ENCODE measurements around the gene CGNL1. TPM values are rescaled to one million over a fixed set of nuclear protein-coding genes. Genes with fewer than 3 reads are reported as not detected.

CGNL1 gene
- total and polyA plus RNA-seq, 10 of the 15 experiments (the other 5 are each of a cell fraction or from before 2014, with no cell fraction given): under 0.01 to 0.27 (median 0.04) TPM; not detected in 3

DNA sequence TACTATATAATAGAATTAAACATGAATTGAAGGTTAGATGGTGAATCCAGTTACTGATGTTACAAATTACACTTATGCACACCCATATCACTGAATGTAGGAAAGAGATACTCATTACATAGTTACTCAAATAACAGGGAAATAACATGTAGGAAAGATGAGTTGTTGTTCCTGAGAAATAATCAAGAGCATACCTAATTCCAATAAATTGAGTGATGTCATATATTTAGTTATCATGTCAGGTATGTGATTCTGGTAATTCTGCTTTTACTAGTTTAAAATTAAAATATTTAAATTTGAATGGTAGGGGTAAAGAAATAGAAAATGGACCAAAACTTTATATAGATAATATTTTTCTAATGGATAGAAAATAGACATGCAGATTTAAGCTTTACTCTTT is 112.8 kb downstream of the CGNL1 start:
- FAIRE-seq (no peak), DNase-seq (ENCODE audit: low read depth, low spot score) (no peak), ATAC-seq (no peak)
- no peak overlapping the region for H3K4me2 ChIP-seq (ENCODE audit: control insufficient read depth, insufficient read depth)
- TF ChIP-seq PML (IDR thresholded peaks at IDR 0.05; ENCODE audit: low read length): no peak
- no peak for TF ChIP-seq CREM (IDR thresholded peaks at IDR 0.05; ENCODE audit: low read depth)
- TF ChIP-seq, protein P1, sequence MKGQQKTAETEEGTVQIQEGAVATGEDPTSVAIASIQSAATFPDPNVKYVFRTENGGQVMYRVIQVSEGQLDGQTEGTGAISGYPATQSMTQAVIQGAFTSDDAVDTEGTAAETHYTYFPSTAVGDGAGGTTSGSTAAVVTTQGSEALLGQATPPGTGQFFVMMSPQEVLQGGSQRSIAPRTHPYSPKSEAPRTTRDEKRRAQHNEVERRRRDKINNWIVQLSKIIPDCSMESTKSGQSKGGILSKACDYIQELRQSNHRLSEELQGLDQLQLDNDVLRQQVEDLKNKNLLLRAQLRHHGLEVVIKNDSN (IDR thresholded peaks at IDR 0.05; ENCODE audit: borderline replicate concordance, extremely low read length, insufficient read depth, low read depth, low read length): no peak
- TF ChIP-seq, protein P2, sequence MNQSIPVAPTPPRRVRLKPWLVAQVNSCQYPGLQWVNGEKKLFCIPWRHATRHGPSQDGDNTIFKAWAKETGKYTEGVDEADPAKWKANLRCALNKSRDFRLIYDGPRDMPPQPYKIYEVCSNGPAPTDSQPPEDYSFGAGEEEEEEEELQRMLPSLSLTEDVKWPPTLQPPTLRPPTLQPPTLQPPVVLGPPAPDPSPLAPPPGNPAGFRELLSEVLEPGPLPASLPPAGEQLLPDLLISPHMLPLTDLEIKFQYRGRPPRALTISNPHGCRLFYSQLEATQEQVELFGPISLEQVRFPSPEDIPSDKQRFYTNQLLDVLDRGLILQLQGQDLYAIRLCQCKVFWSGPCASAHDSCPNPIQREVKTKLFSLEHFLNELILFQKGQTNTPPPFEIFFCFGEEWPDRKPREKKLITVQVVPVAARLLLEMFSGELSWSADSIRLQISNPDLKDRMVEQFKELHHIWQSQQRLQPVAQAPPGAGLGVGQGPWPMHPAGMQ (IDR thresholded peaks at IDR 0.05; ENCODE audit: borderline replicate concordance): no peak
- TF ChIP-seq MTA2 (IDR thresholded peaks at IDR 0.05; ENCODE audit: low read depth): no peak
- TF ChIP-seq EP300 (IDR thresholded peaks at IDR 0.05; ENCODE audit: borderline replicate concordance in 1 of 2, control insufficient read depth in 1 of 2, low read depth in 2 of 2, low read length in 2 of 2): no peak
- TF ChIP-seq ZNF274 (IDR thresholded peaks at IDR 0.05; ENCODE audit: insufficient read depth, insufficient read length): no peak
- TF ChIP-seq TARDBP (IDR thresholded peaks at IDR 0.05; ENCODE audit: borderline replicate concordance): no peak
- no peak for TF ChIP-seq HCFC1 (IDR thresholded peaks at IDR 0.05; ENCODE audit: low read length)
- TF ChIP-seq CEBPZ (IDR thresholded peaks at IDR 0.05; ENCODE audit: low read depth, low read length): no peak
- no peak for TF ChIP-seq TCF3 (IDR thresholded peaks at IDR 0.05; ENCODE audit: borderline replicate concordance, insufficient read depth, low read depth, low read length)
- no peak for TF ChIP-seq SREBF1 (IDR thresholded peaks at IDR 0.05; ENCODE audit: low read length)
- TF ChIP-seq STAT1 (conservative IDR thresholded peaks at IDR 0.05): no peak
- no peak for TF ChIP-seq SMC3 (IDR thresholded peaks at IDR 0.05; ENCODE audit: borderline replicate concordance, low read length)
- no peak for TF ChIP-seq LARP7 (IDR thresholded peaks at IDR 0.05)
- TF ChIP-seq ASH2L (IDR thresholded peaks at IDR 0.05; ENCODE audit: borderline replicate concordance, low read depth): no peak
- ChIA-PET RAD21 (ENCODE audit: unreplicated experiment) (no interaction called here), SMC1A (ENCODE audit: uncharacterized antibody, unreplicated experiment) (interaction anchor here (1.5 kb wide), 1 partner anchor 10 kb away, joined by 3 read pairs; no protein-coding TSS in a partner anchor), CTCF (no interaction called here), POLR2A (no interaction called here)
- no peaks in the 10 kb centered on the region for H4K20me1 ChIP-seq (ENCODE audit: control insufficient read depth, insufficient read depth)
- in situ Hi-C loops (cut with MboI): no loop called here
- H3K9ac ChIP-seq (ENCODE audit: control insufficient read depth, insufficient read depth, low read length): no peak overlapping the region
- H2AFZ ChIP-seq (ENCODE audit: control insufficient read depth, low read depth, low read length): no peak overlapping the region
- BruUV-seq (replicated peaks): no TSS peak
- no peaks in the 10 kb centered on the region for H3K9me3 ChIP-seq (replicated peaks; ENCODE audit: control insufficient read depth, insufficient read depth, low read length)
- intact Hi-C loops (cut with micrococcal nuclease; ENCODE audit: unreplicated experiment): no loop called here
- H3K27ac ChIP-seq (ENCODE audit: control insufficient read depth, insufficient read depth): no peak overlapping the region
- H3K79me2 ChIP-seq (ENCODE audit: control insufficient read depth, insufficient read depth, low read length): no peaks in the 10 kb centered on the region
- H3K4me3 ChIP-seq: no peak overlapping the region
- no peaks in the 10 kb centered on the region for H3K4me1 ChIP-seq (ENCODE audit: control insufficient read depth, insufficient read depth, low read length)
- H3K36me3 ChIP-seq (ENCODE audit: control insufficient read depth in 2 of 2, insufficient read depth in 2 of 2, low read length in 1 of 2): no peaks in the 10 kb centered on the region
- no peaks in the 10 kb centered on the region; a peak in 1 of 4 replicates for H3K27me3 ChIP-seq (replicated peaks in 1 of 2; ENCODE audit: control insufficient read depth in 2 of 2, insufficient read depth in 2 of 2, low read length in 1 of 2)

All from GM12878 (cell line).